NCI-H526 treated with DMSO at 0.1 percent for 48 hours (cell line): ENCODE data around the gene AMZ2.
"Not testable (repeated sequence)": the region's sequence is repeated elsewhere in the genome, so short reads cannot be mapped to it uniquely, and the experiment has no call there.

Source experiments
- DNase-seq: peaks from one replicate; lab custom pipeline; 2025; lab: John Stamatoyannopoulos, UW

Gene AMZ2

DNA sequence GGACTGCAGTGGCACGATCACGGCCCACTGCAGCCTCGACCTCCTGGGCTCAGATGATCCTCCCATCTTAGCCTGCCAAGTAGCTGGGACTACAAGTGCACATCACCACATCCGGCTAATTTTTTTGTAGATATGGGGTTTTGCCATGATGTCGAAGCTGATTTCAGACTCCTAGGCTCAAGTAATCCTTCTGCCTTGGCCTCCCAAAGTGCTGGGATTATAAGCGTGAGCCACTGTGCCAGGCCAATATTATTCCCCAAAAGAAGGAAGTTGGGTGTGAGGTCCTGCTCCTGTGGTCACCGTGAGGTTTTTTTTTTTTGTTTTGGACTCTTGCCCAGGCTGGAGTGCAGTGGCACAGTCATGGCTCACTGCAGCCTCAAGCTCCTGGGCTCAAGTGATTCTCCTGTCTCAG lies 1.5 kb downstream of the AMZ2 start:
- no peak for DNase-seq

DNA sequence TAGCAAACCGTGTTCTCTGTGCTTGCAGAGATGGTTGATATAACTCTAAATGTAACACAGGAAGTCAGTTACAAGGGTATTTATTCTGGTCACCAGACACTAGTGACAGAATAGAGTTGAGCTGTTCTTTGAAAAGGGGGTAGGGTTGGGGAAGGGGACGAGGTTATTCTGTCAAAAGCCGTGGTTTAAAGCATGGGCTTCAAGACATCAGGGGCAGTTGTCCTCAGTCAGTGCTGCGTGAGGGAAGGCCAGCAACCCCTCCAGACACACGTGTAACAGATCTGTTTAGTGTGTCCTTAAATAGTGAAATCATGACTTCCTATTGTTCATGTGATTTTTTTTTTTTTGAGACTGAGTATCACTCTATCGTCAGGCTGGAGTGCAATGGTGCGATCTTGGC lies 5.6 kb downstream of the AMZ2 start:
- DNase-seq: not testable (repeated sequence)

DNA sequence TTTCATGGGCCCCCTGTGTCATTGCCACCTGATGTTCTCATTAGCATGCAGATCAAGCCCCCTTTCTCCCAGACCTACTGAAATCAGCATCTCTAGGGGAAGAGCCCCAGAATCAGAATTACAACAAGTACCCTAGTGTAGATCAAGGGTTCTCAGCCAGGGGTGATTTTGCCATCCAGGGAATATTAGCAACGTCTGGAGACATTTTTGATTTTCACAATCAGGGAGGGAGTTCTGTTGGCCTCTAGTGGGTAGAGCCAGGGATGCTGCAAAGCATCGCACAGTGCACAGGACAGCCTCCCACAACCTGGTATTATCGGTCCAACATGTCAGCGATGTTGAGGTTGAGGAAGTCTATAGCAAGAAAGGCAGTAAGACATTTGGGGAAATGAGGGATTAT lies 7.3 kb downstream of the AMZ2 start:
- no peak for DNase-seq

DNA sequence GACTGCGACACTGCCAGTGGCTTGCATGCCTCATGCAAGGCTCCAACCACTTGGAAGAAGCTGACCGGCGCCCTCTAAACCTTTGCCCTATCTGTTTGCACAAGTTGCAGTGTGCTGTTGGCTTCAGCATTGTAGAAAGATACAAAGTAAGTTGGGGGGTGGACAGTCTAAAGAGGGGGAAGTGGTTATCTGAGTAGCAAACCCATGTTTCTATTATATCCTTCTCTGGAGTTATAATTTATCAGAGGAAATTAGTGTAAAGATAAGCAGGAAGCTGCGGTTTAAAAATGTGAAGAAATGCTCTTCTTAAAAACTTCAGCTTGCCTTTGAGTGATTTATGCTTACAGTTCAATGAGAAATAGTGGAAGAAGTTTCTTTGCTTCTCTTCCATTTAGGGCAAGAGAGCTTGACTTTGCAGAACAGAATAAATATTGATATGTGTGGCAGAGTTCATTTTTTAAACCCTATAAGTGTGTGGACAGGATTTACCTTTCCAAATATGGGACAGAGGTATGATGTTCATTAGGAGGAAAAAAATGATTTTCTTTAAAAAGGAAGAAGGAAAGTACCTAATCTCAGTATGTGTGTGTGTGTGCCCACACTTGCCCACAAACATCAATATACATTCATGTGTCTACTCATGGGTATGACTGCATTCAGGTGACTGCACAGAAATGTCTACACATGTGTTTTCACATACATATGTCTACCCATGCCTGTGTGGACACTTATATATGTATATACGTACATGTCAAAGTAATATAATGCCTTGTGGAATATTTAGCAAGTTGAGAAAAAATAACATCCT lies 8.1 kb downstream of the AMZ2 start:
- no peak for DNase-seq

DNA sequence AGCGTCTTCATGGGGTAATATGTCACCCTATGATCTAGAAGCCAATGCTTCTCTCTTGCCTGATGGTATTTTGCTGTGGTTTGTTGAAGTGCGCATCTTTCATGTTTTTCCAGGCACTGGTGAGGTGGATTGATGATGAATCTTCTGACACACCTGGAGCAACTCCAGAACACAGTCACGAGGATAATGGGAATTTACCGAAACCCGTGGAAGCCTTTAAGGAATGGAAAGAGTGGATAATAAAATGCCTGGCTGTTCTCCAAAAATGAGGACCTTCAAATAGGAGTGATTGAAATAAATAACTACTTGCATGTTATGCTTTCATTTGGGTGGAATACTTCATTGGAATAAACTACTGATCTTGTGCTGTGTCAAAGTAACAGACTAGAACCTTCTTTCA lies 8.9 kb downstream of the AMZ2 start:
- DNase-seq: not testable (repeated sequence)

DNA sequence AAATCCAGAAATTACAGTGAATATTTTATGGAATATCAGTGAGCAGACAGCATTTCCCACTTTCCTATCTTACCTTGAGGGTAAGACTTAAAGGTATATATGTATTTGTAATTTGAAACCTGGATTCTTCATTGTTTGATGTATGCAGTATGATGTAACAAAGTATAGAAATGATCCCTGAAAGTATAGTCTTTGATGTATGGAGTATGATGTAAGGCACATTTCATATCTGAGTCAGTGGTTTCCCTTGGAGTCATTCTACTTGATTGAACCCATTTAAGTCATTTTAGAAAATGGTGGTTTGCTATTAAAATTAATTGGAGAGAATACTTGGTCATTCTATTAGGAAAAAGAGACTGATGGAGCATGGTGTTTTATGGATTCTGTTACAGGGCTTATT lies 10.1 kb downstream of the AMZ2 start:
- DNase-seq: no peak

DNA sequence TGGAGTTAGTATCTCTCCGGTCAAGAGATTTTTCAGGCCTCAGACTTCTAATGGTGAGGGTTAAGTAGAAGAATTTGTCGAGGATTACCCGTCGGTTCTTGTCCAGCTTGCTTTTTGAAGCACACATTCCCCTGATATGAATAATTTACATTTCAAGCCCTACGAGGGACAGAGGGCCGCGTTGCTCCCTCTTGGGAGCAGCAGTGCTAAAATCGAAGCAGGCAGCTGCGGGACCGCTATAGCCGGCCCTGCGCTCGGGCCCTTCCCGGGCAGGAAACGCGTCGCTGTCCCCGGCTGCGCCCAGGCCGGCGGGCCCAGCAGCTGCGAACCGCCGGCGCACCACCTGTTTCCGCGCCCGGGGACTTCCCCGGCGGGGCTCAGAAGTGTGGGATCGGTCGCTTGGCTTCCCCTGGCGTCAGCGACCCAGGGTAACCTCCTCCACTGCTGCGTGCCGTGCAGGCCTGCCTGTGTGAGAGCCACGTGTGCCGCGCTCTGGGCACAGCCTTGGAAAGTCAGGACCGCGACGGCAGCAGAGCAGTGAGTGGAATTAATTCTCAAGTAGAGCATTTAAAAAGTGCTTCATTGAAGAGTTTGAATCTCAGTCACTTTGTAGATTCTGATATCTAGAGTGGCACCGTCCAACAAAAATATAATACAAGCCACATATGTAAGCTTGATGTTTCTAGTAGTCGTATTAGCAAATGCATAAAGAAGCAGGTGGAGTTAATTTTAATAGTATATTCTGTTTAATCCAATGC lies 11.2 kb downstream of the AMZ2 start:
- not testable (repeated sequence) for DNase-seq

DNA sequence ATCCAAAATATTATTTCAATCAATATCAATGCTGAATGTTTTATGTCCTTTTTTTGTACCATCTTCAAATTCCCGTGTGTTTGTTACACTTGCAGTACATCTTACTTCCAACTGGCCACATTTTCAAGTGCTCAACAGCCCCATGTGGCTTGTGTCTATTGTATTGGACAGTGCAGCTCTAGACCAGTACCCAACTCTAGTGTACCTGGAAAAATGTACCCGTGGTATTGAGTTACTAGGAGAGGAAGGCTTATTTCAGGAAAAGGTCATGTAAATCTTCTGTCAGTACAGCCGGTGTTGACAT lies 11.8 kb downstream of the AMZ2 start:
- DNase-seq: not testable (repeated sequence)

DNA sequence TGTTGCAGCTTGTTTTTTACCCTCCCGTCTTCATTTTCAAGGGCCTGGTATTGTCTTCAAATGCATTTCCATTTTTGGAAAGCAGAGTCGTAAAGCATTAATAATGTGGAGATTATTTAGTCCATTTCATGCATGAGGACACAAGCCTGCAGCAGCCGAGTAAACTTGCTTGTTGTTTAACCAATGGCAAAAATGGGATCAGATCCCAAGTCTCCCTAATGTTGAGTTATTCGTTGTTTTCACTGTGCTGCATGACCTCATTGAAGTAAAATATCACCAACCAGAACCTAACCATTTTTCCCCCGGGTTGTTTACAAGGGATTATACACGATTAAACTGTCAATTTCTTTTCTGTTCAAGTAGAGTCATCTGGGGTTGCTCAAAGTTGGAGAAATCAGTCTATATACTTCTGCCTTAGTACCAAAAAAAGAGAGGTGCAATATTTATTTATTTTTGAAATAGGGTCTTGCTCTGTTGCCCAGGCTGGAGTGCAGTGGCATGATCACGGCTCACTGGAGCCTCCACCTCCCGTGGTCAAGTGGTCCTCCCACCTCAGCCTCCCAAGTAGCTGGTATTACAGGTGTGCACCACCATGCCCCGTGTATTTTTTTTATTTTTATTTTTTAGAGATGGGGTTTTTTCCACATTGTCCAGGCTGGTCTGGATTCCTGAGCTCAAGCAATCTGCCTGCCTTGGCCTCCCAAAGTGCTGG lies 12.4 kb downstream of the AMZ2 start:
- no peak for DNase-seq

DNA sequence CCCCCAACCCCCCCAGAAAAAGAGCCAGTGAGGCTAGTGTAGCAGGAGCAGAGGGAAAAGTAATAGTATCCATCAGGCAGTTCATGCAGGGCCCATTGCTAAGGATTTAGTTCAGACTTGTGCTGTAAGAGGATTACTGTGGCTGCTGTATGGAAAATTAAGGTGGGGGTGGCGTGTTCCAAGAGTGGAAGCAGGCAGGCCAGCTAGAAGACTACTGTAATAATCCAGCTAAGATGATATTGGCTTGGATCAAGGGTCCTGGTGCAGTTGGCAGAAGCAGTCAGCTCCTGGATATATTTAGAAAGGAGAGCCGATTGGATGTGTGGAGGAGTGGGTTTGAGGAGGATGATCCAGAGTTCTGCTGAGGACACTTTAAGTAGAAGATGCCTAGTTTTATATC lies 14.6 kb downstream of the AMZ2 start:
- DNase-seq: not testable (repeated sequence)

DNA sequence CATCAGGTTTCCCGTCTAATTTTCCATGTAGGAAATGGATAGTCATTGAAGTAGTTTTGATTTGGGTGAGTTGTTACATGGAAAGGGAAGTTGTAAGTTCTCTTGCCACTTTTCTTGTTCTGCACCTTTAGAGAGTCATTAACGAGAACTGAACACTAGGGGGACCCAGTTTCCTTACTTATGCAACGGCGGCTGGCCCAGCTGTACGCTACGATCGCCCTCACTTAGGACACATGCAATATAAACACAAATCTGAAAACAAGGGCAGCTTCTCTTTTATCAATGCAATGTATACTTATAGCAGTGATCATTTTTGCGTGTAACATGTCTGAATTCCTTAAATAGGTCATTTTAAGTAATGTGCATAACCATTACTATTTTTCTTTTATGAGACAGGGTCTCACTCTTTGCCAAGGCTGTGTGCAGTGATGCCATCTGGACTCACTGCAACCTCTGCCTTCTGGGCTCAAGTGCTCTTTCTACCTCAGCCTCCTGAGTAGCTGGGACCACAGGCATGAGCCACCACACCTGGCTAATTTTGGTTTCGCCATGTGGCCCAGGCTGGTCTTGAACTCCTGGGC lies 15.3 kb downstream of the AMZ2 start:
- peak; percentile 22 for DNase-seq

DNA sequence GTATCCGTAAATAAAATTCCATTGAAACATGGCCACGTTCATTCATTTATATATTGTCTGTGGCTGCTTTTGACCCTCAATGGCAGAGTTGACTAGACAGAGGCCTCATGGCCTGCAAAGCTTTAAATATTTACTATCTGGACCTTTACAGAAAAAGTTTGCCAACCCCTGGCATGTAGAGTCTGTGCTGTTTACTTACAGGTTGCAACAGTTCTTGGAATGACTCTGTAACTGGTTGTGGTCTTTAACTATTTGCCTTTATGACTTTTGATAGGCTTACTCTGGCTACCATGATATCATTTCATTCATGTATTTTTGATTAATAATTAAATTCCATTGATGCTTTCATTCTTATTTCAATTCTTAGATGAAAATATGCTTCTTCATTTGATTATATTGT lies 18.0 kb downstream of the AMZ2 start:
- DNase-seq: not testable (repeated sequence)

DNA sequence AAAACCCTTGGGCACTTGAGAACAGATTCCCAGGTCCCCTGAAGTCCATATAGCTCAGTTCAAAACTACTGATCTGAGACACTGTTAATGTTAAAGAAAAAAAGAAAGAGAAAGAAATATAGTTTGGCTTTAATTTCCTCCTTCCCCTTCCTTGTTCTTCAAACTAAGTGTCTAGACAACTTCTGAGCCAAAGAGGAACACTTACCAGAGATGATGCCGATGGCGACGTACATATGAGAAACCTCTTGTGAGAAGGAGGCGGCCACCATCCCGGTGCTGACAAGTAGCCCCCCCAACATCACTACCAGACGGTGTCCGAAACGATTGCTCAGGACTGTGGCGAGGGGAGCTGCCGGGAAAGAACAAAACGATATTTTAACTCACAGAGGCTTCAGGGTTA lies 25.9 kb downstream of the AMZ2 start:
- no peak for DNase-seq

DNA sequence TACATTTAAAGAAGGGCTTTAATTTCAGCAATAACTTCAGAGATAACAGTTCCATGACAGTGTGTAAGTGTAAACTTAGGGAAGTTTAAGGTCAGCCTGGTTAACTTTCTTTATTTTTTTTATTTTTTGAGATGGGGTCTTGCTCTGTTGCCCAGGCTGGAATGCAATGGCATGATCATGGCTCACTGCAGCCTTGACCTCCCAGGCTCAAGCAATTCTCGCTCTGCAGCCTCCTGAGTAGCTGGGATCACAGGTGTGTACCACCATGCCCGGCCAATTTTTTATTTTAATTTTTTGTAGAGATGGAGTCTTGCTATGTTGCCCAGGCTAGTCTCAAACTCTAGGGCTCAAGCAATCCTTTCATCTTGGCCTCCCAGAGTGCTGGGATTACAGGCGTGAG lies 28.5 kb downstream of the AMZ2 start:
- DNase-seq: not testable (repeated sequence)

DNA sequence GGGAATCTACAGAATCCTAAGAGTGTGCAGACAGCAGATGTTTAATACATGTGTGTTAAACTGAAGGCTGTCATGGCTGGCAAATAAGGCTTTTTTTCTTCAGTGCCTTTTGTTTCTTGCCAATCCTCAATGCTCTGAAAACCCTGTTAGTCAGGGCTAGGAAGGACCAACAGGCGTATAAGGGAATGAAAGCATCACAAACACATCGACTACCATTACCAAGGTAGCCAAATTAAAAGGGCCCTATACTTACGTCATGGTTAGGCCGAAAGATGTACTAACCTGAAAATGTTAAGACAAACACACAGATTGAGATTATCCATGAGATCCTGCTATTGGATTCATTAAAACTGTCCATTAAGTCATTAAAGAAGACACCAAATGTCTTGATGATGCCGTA lies 30.0 kb downstream of the AMZ2 start:
- DNase-seq: no peak

DNA sequence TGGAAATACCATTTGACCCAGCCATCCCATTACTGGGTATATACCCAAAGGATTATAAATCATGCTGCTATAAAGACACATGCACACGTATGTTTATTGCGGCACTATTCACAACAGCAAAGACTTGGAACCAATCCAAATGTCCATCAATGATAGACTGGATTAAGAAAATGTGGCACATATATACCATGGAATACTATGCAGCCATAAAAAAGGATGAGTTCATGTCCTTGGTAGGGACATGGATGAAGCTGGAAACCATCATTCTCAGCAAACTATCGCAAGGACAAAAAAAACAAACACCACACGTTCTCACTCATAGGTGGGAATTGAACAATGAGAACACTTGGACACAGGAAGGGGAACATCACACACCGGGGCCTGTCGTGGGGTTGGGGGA lies 34.1 kb downstream of the AMZ2 start:
- not testable (repeated sequence) for DNase-seq

DNA sequence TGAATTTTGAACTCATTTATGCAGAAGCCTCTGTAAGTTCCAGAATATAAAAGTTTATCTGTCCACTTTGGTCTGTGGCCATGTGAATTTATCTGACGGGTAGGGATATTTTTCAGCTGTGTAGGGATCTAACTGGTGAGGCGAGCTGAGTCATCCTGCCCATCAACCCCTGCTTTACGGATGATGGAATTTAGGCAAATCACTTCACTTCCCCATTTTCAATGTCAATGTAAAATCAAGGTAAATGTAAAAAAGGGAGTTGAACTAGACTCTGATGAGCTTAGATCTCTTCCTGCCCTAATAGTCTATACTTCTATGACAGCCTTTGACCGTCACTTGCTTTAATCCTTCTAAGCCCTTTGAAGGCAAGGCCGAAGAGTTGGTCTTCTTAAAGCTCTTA lies 40.5 kb downstream of the AMZ2 start:
- peak; percentile 52 for DNase-seq

DNA sequence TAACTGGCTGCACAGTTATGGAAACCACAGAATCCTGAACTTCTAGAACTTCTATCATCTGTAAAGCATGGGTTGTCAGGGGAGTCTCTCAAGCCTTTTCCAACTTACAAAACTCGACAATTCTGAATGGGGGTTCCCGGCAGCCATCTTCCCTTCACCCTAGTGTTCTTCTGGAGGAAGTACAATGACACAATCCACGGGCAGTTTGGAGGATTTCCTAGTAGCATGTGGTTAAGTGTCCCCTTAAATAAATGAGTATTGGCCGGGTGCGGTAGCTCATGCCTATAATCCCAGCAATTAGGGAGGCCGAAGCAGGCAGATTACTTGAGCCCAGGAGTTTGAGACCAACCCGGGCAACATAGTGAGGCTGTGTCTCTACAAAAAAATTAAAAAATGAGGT lies 41.0 kb downstream of the AMZ2 start:
- no peak for DNase-seq

DNA sequence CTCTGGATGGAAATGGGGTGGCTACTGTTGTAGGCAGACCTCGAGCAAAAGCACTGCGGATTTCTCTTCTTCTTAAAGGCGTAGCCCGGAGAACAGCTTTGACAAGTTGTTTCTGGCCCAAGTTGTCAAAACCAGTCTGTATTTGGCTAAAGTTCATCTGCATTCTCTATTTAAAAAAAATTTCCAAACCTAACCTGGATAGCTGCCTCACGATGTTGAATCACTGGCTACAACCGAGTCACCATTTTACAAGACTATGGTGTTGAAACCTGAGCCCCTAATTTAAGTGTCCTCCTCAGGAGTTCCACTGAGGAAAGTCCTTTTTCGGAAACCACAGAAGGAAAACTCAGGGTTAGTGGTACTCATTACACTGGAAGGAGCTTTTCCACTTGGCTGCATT lies 41.6 kb downstream of the AMZ2 start:
- DNase-seq: no peak

DNA sequence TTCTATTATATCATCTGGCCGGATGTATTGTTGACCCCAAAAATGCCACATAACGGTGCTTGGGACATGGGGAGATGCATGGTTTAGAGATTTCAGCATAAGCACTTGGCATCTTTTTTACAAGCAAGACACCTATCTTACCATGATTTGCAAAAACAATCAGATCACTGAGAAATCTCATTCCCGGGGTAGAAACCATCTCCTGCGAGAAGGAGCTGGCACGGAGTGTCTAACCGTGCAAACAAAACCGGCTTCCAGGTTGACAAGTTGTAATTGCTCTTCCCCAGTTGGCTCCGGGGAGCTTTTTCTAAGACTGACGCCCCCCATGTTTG lies 42.1 kb downstream of the AMZ2 start:
- DNase-seq: no peak

DNA sequence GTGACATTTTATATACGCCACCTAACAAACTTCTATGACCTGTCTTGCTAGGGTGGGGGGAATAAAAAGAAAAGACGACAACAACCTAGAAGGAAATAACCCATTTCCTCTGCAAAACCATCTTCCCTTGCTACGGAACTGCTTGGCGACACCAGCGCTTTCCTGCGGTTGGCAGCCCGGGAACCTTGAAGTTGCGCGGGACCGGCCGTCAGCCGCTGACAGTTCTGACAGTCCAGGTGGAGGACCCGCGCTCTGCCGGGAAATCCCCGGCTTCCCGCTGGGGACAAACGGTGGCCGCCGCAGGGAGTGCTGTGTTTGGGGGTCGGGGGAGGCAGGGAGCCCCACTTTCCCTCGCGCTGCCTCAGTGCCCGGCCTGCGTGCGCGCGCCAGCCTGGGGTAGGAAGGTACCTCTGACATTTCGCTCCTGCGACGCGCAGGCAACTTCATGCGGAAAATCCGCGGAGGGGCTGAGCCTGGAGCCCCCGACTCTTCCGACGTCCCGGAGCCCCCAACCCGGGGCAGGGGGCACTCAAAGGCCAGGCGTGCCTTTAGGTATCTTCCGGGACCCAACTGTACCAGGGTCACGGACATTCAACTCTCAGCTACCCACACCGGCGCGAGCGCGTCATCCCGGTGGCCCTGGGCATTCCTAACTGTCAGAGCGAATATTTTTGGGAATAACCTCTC lies 42.6 kb downstream of the AMZ2 start:
- DNase-seq: no peak
